GM19455 (cell line): ENCODE results near the gene ANKRD33B.
"Not testable (repeated sequence)": the region's sequence is repeated elsewhere in the genome, so short reads cannot be mapped to it uniquely, and the experiment has no call there.

ENCODE experiments used
- ATAC-seq: cut with Tn5 transposase; IDR thresholded peaks from one replicate; pipeline ENCODE4 v1.9.1; 2021; ENCODE audit not compliant: unreplicated experiment

The ANKRD33B gene

DNA sequence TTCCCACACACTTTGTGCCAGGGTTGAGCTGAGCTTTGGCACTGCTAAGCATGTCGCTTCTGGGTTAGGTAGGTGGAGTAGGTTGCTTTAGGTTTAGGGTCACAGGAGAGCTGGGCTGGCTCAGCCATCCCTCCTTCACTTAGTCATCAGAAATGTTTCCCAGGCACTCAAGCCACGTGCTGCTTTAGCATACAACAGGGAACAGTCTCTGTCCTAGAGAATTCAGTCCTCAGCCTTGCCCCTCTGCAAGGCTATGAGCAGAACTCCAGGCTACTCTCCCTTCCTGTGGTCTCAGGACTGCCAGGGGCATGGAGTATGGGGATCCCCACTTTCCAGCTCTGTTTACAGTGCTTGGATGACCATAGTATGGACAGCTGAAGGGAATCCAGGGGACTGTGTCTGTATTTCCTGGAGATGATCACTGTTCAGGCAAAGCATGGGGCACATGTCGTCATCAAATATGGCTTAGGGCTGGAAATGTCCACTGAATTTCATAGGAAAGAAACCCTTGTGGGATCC is 7.5 kb upstream of the ANKRD33B start:
- no peak for ATAC-seq

DNA sequence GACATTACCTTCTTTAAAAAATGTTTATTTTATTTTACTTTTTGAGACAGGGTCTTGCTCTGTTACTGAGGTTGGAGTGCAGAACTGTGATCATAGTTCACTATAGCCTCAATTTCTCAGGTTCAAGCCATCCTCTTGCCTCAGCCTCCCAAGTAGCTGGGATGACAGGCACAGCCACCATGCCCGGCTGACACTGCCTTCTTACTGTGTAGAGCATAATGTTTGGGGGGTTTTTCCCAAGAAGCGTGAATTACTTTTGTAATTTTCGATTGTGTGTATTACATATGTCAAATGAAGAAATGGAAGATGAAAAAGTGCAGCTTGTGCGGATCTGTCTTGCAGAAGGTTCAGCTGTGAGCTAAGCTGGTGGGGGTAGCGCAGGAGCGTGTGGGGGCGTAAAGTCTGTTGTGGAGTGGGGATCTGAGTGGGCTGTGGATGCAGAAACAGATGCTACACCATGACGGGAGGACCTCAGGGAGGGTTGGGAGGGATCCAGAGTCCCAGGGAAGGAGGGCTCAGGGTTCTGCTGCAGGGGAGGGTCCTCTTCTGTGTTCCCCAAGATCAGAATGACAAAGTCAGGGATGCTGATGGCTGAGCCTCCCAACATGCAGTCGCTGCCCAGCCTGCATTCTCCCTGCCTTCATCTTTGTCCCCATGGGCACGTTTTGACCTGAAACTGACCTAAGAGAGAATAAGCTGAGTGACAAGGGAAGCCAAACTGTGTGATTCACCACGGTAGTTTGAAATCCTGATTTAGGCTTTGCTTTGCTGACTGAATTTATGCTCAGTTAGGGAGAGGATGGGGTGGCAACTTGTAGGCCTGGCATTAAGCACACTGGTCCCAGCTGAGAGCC is 6.8 kb upstream of the ANKRD33B start:
- ATAC-seq: no peak

DNA sequence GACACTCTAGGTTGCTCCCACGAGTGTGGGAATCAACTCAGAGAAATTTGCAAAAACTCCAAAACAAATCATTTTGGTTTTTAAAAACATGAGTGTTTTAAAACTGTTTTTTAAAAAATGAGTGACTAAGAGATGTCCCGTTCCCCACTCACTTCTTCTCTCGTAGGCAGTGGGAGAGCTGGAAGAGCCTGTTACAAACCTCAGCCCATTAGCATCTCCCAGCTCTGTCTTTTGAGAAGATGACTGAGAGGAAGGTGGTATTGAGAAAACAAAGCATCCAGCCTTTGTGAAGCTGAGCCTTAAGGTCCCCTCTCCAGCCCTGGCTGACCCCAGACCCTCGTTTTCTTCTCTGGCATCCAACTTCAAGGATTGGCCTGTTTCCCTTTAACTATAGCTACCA is 4.7 kb upstream of the ANKRD33B start:
- ATAC-seq: no peak

DNA sequence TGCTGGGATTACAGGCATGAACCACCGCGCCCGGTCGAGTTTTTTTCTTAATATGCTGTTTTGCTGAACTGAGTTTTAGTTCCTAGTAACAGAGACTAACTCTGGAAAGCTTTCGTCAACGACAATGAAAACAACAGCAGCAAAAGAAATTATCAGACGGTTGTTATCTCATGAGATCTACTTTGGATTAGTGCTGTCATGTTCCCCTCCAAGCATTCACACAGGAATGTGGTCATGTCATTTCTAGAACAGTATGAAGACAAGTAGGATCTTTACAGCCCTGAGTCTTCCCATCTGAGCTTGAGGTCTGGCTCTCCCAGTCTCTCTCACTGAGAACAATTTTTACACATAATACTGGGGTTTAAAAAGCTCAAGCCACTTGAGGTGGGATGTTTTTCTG is 4.0 kb upstream of the ANKRD33B start:
- ATAC-seq: no peak

DNA sequence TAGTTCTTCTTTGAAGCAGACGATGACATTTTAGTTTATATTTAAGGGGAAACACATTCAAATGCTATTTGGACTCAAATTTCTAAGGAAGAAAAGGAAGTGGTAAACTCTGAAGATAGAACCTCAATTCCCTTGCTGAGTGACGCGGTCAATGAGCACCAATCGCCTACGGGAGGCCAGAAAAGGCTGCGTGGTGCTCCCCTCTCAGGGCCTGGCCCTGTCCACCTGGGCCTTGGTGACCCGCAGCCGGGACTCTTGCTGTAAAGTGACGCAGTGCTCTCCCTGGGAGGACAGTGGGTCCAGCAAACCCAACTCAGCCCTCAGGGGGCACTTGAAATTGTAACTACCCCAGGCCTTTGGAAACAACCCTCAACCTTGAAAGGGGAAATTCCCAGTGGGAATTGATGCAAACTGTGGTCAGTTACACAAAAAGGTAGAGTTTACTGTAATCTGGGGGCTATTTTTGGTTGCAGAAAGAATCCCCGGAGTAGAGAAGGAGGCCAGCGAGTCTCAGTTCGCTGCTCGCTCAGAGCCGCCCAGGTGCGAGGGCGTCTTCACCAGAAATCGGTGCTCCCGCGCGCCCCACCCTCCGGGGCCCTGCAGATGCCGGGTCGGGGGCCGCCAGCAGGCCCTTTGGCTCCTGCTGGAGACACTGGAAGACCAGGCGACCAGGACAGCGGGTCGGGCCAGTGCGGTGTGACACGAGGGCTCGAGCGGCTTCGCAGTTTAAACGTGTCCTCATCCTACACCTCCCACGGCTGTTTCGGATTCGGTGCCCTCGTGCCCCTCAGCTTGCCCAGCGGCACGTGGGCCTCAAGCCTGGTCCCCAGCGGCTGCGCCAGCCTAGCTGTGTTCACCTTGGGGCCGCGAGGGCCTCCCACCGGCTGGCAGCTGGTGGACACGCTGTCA is 1.4 kb upstream of the ANKRD33B start:
- peak; percentile 17 for ATAC-seq

DNA sequence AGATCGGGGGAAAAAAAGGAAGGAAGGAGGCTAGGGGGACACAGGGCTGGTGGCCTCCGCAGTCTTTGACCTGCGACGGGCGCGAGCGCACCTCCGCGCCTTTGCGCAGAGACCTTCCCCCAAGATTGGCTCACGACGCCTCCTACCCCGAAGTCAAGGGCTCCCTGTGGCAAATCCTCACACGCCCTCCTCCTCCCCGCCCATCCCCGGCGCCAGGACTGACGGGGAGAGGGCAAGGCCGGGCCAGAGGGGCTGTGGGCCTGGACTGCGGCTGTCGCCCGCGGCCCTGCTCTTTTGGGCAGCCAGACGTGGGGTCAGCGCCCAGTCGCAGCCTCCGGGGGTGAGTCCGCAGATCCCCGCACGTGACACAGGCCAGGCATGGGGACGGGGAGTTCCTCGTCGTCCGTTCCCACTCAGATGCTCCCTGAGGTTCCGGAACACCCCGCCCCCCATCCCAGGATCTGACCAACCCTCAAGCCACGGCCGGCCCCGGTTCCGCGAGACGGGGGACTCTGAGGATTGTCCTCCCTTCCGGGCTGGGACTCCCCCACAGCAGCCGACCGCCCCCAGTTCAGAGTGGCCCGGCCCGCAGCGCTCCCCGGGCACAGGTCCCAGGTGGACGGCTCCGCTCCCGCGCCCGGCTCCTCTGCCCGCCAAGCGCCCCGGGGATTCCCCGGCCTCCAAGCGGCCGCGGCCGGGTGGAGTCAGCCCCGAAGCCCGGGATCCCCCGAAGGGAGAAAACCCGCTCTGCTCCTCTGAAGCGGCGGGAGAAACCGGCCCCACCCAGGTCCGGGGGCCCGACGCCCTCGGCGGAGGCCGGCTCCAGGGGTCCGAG is 543 bp upstream of the ANKRD33B start:
- peak; percentile 22 for ATAC-seq

DNA sequence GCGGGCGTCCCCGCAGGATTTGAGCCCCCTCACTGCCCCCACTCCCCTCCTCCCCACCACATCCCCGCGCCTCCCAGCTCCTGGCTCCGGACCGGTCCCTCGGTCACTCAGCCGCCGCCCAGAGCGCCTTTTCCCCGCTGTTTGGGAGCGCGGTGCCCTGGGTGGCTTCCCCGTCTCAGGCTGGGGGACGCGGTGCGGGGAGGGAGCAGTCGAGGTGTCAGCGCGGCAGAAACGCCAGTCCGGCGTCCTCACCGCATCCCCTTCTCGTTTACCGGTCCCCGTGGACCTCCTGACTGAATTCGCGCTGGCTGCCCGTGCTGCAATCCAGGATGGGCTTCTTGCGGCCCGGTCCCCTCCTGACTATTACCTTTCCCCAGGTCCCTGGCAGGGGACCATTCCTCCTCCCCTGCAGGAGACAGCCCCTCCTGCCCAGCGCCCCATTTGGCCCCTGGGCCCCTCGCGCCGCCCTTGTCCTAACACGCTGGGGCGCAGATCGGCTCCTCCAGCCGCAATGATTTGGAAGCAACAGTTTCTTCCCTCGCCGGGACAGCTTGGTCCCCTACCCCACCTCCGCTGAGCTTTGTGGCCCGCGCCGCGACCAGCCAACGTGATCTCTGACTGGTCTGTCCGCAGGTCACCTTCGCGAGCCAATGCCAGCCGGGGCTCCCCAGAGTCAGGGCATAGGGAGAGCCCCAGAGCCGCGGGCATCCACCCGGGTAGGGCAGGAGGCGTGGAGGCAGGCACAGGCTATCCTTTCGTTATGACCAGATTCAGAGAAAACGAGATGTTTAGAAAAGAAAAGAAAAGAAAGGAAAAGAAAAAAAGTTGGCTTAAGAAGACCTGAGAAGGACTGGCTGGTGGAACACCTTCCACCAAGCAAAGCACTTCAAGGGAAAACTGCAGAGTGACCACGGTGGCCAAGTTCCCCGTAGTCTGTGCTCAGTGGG is 1.2 kb downstream of the ANKRD33B start:
- ATAC-seq: peak; percentile 1

DNA sequence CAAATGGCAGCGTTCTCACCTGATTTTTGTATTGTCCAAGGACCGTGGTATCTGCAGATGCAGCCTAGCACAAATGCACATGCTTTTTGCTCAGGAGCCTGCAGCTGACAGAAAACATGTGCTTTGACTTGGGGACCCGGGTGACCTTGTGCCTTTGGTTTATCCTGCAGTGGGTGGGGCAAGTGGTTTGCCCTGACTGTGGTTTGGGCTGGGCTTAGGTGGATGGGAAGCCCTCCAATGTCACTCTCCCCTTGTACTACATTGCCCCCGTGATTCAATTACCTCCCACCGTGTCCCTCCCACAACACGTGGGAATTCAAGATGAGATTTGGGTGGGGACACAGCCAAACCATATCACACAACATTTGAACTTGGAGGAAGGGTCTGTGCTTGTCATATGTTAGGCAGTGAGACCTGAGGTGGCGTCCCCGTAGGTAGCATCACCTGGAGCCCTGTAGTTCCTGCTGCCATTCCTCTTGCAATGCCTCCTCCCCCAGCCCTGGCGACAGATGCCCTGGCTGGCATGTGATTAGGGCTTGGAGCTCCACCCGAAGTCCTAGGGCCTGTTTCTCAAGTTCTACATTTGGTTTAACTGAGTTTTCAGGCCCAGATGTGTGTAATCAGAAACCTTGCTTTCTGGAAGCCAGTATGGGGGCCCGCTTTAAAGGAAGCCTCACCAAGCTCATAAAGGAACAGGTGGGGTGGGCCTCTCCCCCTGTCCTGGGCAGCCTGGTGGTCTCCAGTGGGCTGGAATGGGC is 2.1 kb downstream of the ANKRD33B start:
- no peak for ATAC-seq

DNA sequence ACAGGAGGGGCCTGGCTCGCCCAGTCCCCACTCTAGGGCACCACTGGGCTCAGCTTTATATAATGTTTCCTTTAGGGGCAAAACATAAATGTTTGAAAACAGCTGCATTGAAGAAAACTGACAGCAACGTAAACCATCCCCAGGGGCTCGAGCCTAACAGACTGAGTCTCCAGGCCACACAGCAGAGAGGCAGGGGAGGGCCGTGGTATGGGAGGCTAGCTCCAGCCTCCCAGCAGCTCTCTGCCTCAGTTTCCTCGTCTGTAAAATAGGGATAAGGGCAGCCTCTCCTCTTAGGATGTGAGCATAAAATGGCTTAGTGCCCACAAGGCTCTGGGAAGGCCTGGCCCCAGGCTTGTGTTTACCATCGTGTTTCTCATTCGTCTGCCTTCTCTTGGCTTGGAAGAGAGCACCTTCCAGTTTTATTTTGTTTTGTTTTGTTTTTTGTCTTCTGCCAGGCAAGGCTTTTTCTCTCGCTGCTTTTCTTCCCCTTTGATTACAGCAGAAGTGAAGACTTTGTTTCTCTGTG is 2.7 kb downstream of the ANKRD33B start:
- ATAC-seq: no peak

DNA sequence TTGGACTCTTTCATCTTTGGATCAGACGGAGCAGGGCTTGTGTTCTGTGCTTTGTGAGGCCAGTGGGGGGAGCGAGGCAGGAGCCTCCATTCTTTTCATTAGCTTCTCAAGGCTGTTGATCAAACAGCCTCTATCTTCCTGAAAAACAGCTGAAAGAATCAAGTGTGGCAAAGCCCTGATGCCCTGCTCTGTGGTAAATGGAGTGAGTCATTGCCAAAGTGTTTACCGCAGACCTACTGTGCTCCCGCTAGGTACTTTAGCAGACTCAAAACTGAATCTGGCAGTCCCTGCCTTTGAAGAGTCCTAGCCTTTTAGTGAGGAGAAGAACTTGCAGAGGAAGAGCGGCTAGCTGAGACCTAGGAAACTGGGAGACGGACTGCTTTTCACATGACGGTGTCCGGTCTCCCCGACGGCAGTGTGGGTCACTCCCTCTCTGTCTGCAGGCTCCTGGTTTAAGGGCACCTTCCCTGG is 3.3 kb downstream of the ANKRD33B start:
- ATAC-seq: no peak

DNA sequence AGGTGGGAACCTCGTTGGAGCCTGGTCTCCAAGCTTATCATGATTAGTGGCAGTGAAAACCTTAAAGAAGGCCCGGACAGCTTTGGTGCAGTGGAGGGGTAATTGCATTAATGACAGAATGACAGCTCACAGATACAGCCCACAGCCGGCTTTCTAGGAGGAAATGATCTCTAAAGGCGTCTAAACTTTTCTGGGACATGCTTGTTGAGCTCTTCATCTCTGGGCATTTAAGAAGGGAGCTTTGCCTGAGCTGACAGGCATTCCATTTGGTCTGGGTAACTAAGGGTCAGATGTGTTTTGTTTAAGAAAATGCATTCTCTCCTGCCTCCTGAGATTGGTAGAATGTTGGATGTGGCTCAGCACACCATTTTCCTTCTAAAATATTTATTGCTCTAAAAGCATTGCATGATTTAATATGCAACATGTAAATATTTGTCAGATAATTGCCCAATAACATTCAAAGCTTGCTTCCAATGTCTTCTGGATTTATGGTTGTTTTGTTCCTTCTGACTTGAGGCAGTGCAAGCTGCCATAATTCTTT is 4.0 kb downstream of the ANKRD33B start:
- ATAC-seq: no peak

DNA sequence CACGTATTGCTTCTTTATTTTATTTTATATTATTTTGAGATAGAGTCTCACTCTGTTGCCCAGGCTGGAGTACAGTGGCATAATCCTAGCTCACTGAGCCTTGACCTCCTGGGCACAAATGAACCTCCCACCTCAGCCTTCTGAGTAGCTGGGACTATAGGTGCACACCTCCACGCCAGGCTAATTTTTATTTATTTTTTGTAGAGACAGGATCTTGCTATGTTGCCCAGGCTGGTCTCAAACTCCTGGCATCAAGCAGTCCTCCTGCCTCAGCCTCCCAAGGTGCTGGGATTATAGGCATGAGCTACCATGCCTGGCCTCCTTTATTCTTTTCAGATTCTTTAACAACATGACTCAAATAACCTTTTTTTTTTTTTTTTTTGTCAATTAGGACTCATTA is 6.7 kb downstream of the ANKRD33B start:
- ATAC-seq: not testable (repeated sequence)

DNA sequence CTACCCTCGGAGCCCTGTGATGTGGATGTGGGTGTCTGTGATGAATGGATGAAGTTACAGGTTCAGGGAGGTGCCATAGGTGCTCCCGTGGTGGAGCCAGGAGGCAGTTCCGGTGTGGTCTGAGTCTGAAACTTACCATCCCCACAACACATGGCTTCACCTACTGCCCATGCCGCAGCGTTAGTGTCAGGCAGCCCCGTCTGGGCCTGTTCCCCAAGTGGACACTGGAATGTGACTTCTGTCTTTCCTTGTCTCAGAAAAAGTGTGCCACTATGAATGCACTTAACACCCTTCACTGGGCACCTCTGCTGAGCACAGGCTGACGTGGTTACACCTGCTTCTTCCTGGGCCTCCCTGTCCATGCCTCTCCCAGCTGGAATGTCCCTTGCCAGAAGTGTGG is 8.6 kb downstream of the ANKRD33B start:
- ATAC-seq: no peak

DNA sequence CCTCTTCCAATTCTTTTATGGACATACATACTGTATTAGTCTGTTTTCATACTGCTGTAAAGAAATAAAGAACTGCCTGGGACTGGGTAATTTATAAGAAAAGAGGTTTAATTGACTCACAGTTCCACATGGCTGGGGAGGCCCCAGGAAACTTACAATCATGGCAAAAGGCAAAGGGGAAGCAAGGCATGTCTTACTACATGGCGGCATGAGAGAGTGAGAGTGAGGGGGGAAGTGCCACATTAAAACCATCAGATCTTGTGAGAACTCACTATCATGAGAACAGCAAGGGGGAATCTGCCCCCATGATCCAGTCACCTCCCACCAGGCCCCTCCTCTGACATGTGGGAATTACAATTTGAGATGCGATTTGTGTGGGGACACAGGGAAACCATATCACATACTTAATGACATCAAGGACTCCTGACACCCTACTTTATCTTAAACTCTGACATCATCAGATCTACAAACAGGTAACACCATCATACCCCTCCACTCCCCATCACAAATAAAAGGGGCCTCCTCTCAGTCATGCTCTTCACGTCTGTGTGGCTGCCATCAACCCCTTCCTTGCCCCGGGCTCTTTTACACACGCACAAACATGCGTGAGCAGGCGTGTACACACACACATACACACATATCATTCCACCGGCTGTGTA is 9.7 kb downstream of the ANKRD33B start:
- no peak for ATAC-seq

DNA sequence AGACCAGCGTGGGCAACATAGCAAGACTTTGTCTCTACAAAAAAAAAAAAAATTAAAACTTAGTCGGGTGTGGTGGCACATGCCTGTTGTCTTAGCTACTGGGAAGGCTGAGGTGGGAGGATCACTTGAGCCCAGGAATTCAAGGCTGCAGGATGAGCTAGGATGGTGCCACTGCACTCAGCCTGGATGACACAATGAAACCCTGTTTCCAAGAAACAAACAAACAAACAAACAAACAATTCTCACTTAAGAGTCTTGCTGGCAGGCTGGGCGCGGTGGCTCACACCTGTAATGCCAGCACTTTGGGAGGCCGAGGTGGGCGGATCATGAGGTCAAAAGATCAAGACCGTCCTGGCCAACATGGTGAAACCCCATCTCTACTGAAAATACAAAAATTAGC is 11.0 kb downstream of the ANKRD33B start:
- not testable (repeated sequence) for ATAC-seq

DNA sequence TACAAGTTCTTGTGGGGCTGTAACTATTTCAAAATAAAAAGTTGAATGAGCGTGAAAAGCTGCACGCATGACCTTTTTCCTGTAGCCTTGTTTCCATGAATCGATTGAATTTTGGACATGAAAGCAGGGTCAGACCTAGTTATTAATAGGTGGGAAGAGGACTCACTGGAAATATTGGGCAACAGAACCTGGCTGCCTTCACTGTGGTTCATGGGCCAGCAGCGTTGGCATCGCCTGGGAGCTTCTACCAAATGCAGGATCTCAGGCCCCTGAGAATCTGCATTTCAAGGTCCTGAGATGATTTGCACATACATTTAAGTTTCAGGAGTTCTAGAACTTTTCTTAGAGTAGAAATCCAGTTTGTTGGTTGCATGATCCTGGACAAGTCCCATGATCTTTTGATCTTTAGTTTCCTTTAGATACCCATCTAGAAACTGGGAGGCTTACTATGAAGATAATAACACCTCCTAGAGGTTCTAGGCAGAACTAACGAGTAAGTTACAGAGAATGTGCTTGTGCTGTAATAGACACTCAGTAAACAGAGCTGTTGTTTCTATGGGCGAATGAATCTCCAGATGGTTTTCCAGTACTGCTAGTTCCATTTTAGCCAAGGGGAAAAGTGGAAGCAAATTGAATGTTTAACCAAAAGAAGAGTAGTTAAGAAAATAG is 12.4 kb downstream of the ANKRD33B start:
- no peak for ATAC-seq

DNA sequence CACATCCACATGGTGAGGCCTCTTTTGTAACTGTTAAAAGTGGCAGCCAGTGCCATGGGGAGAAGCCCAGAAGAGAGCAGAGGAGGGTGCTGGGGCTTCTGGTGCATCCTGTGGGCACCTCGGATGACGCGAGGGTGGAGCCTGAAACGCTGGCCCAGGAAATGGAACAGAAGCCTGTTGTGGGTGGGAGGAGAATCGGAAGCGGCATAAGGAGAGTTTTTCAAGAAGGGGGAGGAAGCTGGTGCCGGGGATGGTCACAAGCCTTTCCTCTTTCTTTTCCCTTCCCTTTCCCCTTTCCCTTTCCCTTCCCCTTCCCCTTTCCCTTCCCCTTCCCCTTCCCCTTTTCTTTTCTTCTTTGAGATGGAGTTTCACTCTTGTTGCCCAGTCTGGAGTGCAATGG is 12.9 kb downstream of the ANKRD33B start:
- no peak for ATAC-seq
